COLO668 (cell line): ENCODE measurements around the gene ACCSL.
A peak's percentile ranks its signal among the peaks of the same experiment; 100 is the strongest.

Experiments
- DNase-seq: peaks from one replicate; lab custom pipeline; 2025; ENCODE audit not compliant: unreplicated experiment; lab: John Stamatoyannopoulos, UW

Gene ACCSL

GRCh38 chr11:44018127-44018521 is 29.7 kb upstream of the ACCSL start:
- no peak for DNase-seq

GRCh38 chr11:44018829-44019228 is 29.0 kb upstream of the ACCSL start:
- no peak for DNase-seq

DNA sequence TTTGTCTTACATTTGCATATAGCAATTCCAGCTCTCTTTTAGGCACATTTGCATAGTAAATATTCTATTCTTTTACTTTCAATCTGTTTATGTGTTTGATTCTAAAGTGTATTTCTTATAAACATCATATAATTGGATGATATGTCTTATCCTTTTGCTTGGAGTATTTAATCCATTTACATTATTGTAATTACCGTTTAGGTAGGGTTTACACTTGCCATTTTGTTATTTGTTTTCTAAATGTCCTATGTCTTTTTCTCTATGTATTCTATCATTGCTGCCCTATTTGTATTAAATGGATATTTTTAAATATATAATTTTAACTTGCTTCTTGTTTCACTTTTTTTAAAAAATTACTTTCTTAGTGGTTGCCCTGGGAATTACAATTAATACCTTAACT is 22.8 kb upstream of the ACCSL start:
- DNase-seq: no peak

GRCh38 chr11:44025727-44026126 is 22.1 kb upstream of the ACCSL start:
- no peak for DNase-seq

- DNase-seq: no peak
Observed at GRCh38 chr11:44028401-44028800, 19.4 kb upstream of the ACCSL start.

- no peak for DNase-seq
Observed at GRCh38 chr11:44028816-44029506, 18.8 kb upstream of the ACCSL start.

DNA sequence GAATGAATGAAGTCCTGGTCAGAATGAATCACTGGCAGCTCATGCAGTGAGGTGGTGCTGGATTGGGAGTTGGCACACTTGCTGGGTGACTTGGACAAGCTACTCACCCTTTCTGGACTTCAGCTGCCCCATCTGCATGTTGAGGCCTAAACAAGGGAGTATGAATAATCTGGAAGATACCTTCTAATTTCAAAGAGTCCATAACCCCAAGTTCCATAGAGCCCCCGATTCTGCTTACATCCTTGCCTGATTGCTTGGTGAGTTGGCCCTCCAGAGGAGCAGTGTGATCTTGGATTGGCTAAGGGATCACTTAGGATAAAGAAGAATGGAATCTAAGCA is 18.3 kb upstream of the ACCSL start:
- no peak for DNase-seq

DNA sequence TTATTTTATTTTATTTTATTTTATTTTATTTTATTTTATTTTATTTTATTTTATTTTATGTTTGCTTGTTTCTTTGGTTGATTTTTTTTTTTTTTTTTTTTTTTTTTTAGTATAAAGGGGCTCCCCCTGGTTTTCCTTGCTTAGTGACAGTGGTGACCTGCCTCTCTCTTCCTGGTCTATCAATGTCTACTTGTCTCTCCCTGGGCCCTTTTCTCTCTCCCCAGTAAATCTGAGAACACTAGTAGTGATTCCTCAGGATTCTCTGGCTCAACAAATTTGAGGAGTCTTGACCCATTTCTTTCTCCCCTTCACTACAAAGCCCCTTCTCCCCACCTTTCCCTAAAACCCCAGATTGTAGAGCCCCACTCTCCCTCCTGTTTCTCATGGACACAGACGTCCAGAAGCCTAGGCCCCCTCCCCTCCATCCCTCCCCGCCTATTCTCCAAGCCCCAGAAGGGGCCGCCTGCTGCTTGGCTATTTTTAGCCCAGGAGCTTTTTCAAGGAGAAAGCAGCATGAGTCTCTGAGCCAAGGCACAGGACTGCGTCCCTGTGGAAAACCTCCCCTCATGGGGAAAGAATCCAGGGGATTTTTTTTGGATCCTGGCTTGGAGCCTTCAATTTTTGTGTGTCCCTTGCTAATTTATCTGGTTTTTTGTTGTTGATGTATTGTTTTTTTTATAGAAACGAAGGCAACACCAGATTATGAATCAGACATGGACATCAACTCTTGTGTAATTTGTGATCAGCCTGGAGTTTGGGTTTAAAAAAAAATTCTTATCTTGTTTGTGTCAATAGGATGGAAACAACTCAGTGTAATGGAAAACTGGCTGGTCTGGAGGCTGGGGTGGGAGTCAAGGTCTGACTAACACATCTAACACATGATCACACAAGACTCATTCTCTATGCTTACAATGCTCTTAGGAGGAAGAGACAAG is 17.5 kb upstream of the ACCSL start:
- DNase-seq: no peak

GRCh38 chr11:44030996-44031395 is 16.8 kb upstream of the ACCSL start:
- DNase-seq: no peak

DNA sequence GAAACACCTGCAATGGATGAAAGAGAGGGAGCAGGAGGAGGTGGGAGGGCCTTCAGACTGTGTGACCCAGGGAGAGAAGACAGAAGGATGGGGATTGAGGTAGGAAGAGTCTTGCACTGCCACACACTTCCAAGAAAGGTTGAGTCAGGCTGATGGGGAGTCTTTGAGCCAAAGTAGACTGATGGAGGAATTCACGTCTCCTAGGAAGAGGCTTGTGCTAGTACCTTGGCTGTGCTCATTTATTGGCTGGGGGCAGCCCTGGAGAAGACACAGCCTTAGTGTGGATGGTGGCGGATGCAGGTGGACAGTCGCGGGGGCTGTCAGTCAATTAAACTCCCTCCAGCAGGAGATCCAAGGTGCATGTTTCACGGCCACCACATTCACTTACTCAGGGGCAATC is 16.2 kb upstream of the ACCSL start:
- no peak for DNase-seq

GRCh38 chr11:44032299-44033085 is 15.3 kb upstream of the ACCSL start:
- no peak for DNase-seq

- no peak for DNase-seq
Observed at GRCh38 chr11:44033411-44033850, 14.3 kb upstream of the ACCSL start.

DNA sequence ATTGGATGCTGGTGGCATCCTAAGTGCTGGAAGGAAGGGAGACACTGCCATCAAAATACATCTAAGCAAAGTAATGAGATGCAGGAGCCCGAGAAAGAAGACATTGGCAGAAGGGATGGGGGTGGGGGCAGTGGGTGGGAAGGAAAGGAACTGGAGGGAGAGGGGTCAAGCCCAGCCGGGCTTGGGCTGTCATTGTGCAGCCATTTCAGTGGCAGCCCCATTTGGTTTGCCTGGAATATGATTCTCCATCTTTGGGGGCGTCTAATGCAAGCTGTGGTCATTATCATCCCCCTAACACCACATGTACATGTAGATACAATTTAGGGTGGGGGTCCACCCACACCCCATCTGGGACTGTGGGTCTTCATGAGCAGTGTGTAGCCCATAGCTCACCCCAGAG is 13.9 kb upstream of the ACCSL start:
- no peak for DNase-seq

DNA sequence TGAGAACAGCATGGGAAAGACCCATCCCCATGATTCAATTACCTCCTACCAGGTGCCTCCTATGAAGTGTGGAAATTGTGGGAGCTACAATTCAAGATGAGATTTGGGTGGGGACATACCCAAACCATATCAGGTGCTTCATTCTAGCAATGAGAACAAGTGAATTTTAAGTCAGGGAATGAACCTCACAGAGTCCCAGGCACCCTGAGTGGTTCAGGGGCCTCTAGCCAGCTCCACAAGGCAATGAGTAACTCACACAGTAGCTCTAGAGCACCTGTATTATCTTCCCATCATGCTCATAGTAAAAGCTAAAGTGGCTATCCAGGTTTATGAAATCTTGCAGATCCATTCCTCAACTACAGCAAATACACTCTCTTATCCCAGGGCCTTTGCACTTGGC is 13.1 kb upstream of the ACCSL start:
- no peak for DNase-seq

DNA sequence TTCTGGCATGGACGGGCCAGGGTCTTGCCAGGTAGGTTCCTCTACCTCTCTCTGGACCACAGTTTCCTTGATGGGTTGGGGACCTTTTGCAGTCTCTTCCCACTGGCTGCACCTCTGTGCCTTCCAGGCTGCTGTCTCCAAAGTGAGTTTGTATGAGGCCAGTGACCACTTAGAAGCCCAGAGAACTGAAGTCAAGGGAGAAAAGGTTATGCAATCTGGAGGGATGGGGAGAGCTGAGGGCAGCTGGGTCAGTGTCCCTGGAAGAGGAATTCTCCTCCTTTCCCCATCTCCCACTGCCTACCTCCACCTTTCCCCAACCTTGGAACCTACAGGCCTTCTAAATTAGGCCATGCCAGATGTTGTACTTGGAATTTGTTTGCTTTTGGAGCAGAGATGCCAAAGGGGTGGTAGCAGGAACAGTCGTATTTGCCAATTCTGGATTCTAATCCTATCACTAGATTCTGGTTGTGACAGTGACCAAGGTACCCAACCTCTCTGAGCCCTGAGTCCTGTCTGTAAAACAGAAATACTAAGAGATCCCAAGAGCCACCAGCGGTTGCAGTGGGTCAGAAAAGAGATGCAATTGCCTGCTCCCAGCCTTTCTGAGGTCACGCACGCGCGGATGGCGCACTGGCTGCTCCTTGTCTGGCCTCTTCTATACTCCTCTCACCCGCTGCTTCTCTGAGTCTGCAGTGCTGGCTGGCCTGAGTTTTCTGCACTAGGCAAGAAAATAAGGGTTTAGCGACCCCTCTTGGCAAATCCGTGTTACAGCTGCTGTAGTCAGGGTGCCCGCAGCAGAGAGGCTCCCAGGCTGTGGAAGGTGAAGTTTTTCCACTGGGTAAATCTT is 10.7 kb upstream of the ACCSL start:
- peak; percentile 54 for DNase-seq

- no peak for DNase-seq
Observed at GRCh38 chr11:44037658-44037998, 10.2 kb upstream of the ACCSL start.

DNA sequence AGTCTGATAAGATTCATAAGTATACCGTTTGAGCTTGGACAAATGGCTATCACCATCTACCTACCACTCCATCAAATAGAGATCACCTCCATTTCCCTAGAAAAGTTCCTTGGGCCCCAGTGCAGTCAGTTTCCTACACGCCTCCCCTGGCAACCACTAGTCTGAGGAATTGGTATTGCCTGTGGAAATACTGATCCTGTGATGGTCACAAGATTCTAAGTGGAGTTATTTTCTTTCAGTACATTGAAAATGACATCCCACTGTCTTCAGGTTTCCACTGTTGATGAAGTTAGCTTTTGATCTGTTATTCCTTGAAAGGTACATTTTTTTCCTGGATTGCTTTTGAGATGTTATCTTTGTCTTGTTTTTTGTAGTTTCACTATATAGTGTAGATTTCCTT is 4.6 kb upstream of the ACCSL start:
- no peak for DNase-seq

GRCh38 chr11:44046182-44046581 is 1.6 kb upstream of the ACCSL start:
- DNase-seq: no peak

DNA sequence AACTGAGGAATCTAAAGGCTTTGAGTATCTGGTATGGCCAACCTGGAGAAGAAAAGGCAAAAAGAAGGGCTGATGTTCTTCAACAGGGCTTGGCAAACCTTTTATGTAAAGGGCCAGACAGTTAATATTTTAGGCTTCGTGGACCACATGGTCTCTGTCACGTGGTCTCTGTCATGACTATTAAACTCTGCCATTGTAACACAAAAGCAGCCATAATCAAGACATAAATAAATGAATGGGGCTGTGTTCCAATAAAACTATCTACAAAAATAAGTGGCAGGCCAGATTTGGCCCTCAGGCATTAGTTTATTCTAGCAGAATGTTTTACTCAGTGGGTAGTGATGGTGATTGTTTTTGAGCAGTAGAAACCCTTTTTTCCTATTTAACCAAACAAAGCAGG is 483 bp upstream of the ACCSL start:
- DNase-seq: no peak

GRCh38 chr11:44049832-44050231 is 2.1 kb downstream of the ACCSL start:
- no peak for DNase-seq

DNA sequence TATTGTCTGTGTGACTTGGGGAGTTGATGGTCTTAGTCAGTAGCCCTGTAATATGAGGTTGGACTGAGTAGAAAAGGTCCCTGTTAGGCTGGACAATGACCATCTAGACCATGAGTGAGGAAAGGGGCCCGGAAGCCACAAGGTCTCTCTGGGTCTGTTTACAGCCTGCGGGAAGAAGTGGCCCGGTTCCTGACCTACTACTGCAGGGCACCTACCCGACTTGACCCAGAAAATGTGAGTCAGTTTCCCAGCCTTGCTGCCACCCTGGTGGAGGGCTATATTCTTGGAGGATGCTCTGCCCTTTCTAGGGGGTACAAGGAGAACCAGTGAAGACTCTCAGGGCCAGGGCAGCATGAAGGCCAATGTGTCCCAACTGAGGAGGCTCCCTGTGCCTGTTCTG is 3.4 kb downstream of the ACCSL start:
- DNase-seq: no peak
